SH-SY5Y (cell line): ENCODE data around the gene SYS1.

ENCODE experiments used
- GATA2 ChIP-seq: IDR thresholded peaks from 2 replicates; pipeline ENCODE4 v1.6.1; 2011; ENCODE audit warnings: mild to moderate bottlenecking, low read depth, low read length
- GATA3 ChIP-seq: IDR thresholded peaks from 2 replicates; pipeline ENCODE4 v1.6.1; 2011; ENCODE audit warnings: low read depth, mild to moderate bottlenecking, low read length, moderate library complexity

- TF ChIP-seq GATA3 (no peak), GATA2 (no peak)
These were observed 42.8 kb downstream of the SYS1 start for GRCh38 chr20:45405571-45406259.
